ENCODE measurements around the gene LMF2.
"Not testable (repeated sequence)": the region's sequence is repeated elsewhere in the genome, so short reads cannot be mapped to it uniquely, and the experiment has no call there.

Gene LMF2

GRCh38 chr22:50522806-50523438 is 15.4 kb upstream of the LMF2 start:
- DNase-seq: no peak

GRCh38 chr22:50522208-50522805 is 14.8 kb upstream of the LMF2 start:
- DNase-seq: no peak

DNA sequence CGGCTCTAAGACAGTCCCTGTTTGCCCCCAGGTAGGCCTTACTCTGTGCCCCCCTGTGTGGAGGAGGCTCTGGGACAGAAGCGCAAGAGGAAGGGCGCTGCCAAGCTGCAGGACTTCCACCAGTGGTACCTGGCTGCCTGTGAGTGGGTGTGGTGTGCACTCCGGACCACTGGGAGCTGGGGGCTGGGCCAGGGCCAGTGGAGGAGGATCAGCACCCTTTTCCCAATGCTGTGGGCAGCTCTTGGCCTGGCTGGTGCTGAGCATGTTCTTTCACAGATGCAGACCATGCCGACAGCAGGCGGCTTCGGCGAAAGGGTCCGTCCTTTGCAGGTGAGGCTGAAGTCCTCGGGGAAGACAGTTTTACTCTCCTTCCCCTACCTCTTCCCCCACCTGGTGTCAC is 14.2 kb upstream of the LMF2 start:
- DNase-seq: no peak

GRCh38 chr22:50520826-50521453 is 13.4 kb upstream of the LMF2 start:
- DNase-seq: no peak

GRCh38 chr22:50520184-50520583 is 12.7 kb upstream of the LMF2 start:
- not testable (repeated sequence) for DNase-seq

- no peak for DNase-seq
These were observed 11.6 kb upstream of the LMF2 start for GRCh38 chr22:50519151-50519550.

GRCh38 chr22:50518606-50519005 is 11.1 kb upstream of the LMF2 start:
- no peak for DNase-seq

GRCh38 chr22:50517495-50518260 is 10.2 kb upstream of the LMF2 start:
- DNase-seq: no peak

- DNase-seq: no peak
These were observed 9.4 kb upstream of the LMF2 start for GRCh38 chr22:50516891-50517290.

GRCh38 chr22:50516068-50516467 is 8.6 kb upstream of the LMF2 start:
- DNase-seq: no peak

DNA sequence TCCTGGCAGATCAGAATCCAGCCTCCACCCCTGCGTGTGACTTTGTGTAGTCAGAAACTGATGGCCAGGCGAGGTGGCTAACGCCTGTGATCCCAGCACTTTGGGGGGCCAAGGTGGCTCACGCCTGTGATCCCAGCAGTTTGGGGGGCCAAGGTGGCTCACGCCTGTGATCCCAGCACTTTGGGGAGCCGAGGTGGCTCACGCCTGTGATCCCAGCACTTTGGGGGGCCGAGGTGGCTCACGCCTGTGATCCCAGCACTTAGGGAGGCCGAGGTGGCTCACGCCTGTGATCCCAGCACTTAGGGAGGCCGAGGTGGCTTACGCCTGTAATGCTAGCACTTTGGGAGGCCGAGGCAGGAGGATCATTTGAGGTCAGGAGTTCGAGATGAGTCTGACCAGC is 5.7 kb upstream of the LMF2 start:
- no peak for DNase-seq

GRCh38 chr22:50508897-50509296 is 1.4 kb upstream of the LMF2 start:
- DNase-seq: no peak

DNA sequence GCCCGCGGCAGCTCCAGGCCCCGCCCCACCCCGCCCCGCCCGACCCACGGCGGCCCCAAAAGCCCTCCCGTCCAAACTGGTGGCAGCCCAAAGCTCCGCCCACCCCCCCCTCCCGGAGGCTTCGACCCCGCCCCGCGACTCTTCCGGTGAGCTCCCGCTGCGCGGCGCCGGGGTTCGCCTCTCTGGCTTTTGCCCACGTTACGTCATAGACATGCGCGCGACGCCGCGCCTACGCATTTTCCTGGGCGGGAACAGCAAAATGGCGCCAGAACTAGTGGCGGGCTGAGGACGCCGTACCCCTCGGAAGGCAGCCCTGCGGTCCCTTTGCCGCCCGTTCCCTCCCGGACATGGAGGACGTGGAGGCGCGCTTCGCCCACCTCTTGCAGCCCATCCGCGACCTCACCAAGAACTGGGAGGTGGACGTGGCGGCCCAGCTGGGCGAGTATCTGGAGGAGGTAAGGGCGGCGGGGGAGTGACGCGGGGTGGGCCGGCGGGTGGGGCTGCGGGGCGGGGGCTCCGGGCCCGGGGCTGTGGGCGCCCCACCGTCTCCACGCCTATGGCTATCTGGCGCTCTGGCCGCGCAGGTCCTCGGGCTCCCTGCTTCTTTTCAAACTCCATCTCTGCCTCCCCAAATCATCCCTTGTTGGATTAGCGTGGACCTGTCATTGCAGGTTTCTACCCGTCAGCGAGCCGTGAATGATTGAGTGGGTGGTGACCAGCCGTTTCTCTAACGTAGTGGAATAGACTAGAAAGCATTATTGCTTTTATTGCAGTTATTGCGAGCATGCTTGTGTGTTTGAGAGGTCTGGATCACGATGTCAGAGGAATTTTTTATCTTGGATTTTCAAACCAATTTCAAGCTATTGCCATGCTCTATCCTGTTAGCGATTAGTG is 736 bp upstream of the LMF2 start, which contains the start of gene NCAPH2:
NCAPH2 (plus strand) TSS at position 234 of the 894 bp plus-strand sequence; CDS start at position 348, 114 bp downstream.
- DNase-seq: peak; percentile 90 to 95

- peak in 1 of 2 experiments; percentile 91 for DNase-seq
These were observed 686 bp downstream of the LMF2 start for GRCh38 chr22:50506611-50507420.

- DNase-seq: peak; percentile 82 to 87
These were observed 1.5 kb downstream of the LMF2 start for GRCh38 chr22:50505776-50506610.

DNA sequence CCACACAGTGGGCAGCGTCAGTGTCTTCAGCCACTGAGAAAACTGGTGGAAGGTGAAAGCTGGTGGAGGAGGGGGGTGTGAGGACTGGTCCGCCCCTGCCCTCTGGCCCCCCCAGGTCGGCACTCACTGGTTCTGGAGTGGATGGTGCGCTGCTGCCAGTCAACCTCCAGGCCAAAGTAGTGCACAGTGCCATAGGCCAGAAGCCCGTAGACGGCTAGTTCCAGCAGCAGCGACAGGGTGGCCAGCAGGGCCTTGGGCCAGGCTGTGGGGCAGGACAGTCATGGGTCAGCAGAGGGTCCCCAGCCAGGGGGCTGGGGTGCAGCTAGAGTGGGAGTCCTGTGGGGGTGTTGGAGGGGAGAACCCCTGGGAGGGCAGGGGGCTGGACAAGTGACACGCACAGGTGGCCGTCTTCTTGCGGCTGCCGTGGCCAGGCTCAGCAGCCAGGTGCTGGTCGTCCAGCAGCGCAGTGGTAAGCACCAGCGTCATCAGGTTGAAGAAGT is 2.2 kb downstream of the LMF2 start:
- DNase-seq: no peak

- no peak for DNase-seq
These were observed 2.9 kb downstream of the LMF2 start for GRCh38 chr22:50504369-50505211.

DNA sequence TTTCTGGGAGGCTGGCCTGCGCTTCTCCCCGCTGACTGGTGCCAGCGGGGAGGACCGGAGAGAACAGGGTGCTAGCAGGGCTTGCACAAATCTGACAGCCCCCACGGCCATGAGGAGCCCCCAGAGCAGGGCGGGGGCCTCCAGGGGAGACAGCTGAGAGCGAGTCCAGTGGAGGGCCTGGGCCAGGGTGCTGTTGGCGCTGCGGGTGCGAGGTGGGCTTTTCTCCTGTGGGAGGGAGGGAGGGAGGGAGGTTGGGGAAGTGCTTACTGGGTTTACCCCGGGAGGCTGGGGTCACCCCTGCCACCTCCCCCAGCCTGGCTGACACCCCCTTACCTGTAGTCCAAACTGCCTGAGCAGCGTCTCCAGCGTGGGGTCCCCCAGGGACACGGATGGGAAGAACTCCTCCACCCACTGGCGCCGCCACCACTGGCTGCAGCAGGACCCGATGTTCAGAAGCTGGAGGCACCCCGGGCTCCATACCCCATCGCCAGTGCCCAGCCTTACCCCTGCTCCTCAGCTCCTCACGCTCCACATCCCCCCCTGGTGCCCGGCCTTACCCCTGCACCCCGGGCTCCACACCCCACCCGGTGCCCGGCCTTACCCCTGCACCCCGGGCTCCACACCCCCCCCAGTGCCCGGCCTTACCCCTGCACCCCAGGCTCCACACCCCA is 3.9 kb downstream of the LMF2 start:
- DNase-seq: no peak
